SK-N-SH treated with all-trans-retinoic acid at 6 μM for 48 hours (cell line): ENCODE data around the gene CYSLTR1.

Source experiments
- ARNTL ChIP-seq: fragments of 450-650 bp; formaldehyde crosslinking; IDR thresholded peaks from 2 replicates; pipeline ENCODE4 v1.5.0; 2020; ENCODE audit warnings: low read depth, mild to moderate bottlenecking, moderate library complexity, borderline replicate concordance
- CREB5 ChIP-seq: fragments of 250-450 bp; sonication (Bioruptor Pico); IDR thresholded peaks from 2 replicates; pipeline ENCODE4 v1.5.1; 2020; ENCODE audit warnings: low read depth, mild to moderate bottlenecking, moderate library complexity
- CSDC2 ChIP-seq: fragments of 250-450 bp; sonication (Bioruptor Pico); IDR thresholded peaks from 2 replicates; pipeline ENCODE4 v1.5.0; 2020; ENCODE audit warnings: mild to moderate bottlenecking, moderate library complexity
- ISL1 ChIP-seq: fragments of 250-450 bp; sonication (Bioruptor Pico); IDR thresholded peaks from 2 replicates; pipeline ENCODE4 v2.1.2; 2022; ENCODE audit warnings: mild to moderate bottlenecking, moderate library complexity
- OSR1 ChIP-seq: fragments of 250-450 bp; sonication (Bioruptor Pico); IDR thresholded peaks from 2 replicates; pipeline ENCODE4 v1.8.0; 2022; ENCODE audit warnings: moderate library complexity, mild to moderate bottlenecking, inconsistent platforms
- RARB ChIP-seq: fragments of 250-450 bp; sonication (Bioruptor Pico); IDR thresholded peaks from 2 replicates; pipeline ENCODE4 v1.8.0; 2021; ENCODE audit warnings: mild to moderate bottlenecking, moderate library complexity
- TOX ChIP-seq: fragments of 250-450 bp; sonication (Bioruptor Pico); IDR thresholded peaks from 2 replicates; pipeline ENCODE4 v1.8.0; 2021; ENCODE audit warnings: mild to moderate bottlenecking, moderate library complexity, borderline replicate concordance
- ZFP3 ChIP-seq: fragments of 250-450 bp; sonication (Bioruptor Pico); IDR thresholded peaks from 2 replicates; pipeline ENCODE4 v1.5.0; 2020; ENCODE audit warnings: mild to moderate bottlenecking, moderate library complexity
- ZFP30 ChIP-seq: fragments of 450-650 bp; formaldehyde crosslinking; IDR thresholded peaks from 2 replicates; pipeline ENCODE4 v1.5.0; 2022; ENCODE audit warnings: mild to moderate bottlenecking, moderate library complexity

- TF ChIP-seq CREB5 (no peak), TOX (no peak), ZFP30 (CRISPR knock-in tag) (no peak), ZFP3 (CRISPR knock-in tag) (no peak), RARB (CRISPR knock-in tag) (no peak), ARNTL (no peak), CSDC2 (CRISPR knock-in tag) (no peak), OSR1 (CRISPR knock-in tag) (no peak), ISL1 (CRISPR knock-in tag) (no peak)
Measured at GRCh38 chrX:78313526-78313925, 13.9 kb downstream of the CYSLTR1 start.
